GM12892 (cell line): ENCODE measurements around the gene SMPD3.

Experiments used
- POLR2A ChIP-seq: IDR thresholded peaks from 2 replicates; pipeline ENCODE4 v1.6.1; 2011; ENCODE audit warnings: low read depth, low read length, control low read depth
- POLR2AphosphoS5 ChIP-seq: IDR thresholded peaks from 2 replicates; pipeline ENCODE4 v1.6.1; 2011; ENCODE audit warnings: low read depth, low read length, control low read depth
- TAF1 ChIP-seq: IDR thresholded peaks from 2 replicates; pipeline ENCODE4 v1.6.1; 2011; ENCODE audit warnings: low read depth, mild to moderate bottlenecking, control low read depth, low read length, borderline replicate concordance

GRCh38 chr16:68417711-68418301 is 30.5 kb downstream of the SMPD3 start:
- TF ChIP-seq POLR2AphosphoS5 (no peak), POLR2A (peak; percentile 24; the same call in 1 of the 2 replicates), TAF1 (no peak)
